PFSK-1 (cell line): ENCODE data around the gene LHFPL3.

Experiments
- FOXP2 ChIP-seq: optimal IDR thresholded peaks from 2 replicates; pipeline ENCODE3; 2011; ENCODE audit warnings: borderline replicate concordance, control low read depth, inconsistent platforms; ENCODE audit not compliant: insufficient read depth; ENCODE audit errors: extremely low read length, extremely low read depth
- POLR2AphosphoS5 ChIP-seq: IDR thresholded peaks from 2 replicates; pipeline ENCODE4 v1.6.1; 2012; ENCODE audit warnings: low read depth, mild to moderate bottlenecking, control low read depth, low read length, moderate library complexity
- SIN3A ChIP-seq: IDR thresholded peaks from 2 replicates; pipeline ENCODE4 v1.6.1; 2012; ENCODE audit warnings: mild to moderate bottlenecking, low read length, moderate library complexity, borderline replicate concordance; ENCODE audit not compliant: insufficient read depth
- TAF1 ChIP-seq: IDR thresholded peaks from 2 replicates; pipeline ENCODE4 v1.6.1; 2012; ENCODE audit warnings: low read length, control low read depth, borderline replicate concordance; ENCODE audit not compliant: insufficient read depth
- TF ChIP-seq, protein P1 (sequence below), 2 experiments: IDR thresholded peaks; 2 replicates each; pipeline versions ENCODE4 v1.6.1 to v1.8.0; 2011 to 2012; ENCODE audit warnings: low read depth in 2 of 2, low read length in 2 of 2, control low read depth in 1 of 2, inconsistent platforms in 1 of 2, mild to moderate bottlenecking in 1 of 2, moderate library complexity in 1 of 2; ENCODE audit not compliant: insufficient read depth in 1 of 2

DNA sequence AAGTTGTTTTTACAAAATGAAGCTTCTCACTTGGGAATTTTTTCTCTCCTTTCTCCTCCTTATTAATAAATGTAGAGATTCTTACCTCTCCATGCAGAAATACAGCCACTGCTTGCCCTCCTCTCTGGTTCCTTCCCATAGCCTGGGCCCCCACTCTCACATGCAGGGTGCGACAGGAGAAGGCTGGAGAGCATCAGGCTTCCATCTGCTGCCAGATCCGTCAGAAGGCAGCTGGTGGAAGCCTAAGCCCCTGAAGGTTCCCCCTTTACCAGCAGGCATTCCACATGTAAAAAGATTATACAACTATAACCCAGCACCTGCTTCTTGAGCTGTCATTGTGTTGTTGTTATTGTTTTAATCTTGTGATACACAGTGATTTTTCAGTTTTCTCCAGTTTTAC, 314.2 kb downstream of the LHFPL3 start:
- no peak for TF ChIP-seq SIN3A
- TF ChIP-seq POLR2AphosphoS5, result no peak
- TF ChIP-seq, protein P1, sequence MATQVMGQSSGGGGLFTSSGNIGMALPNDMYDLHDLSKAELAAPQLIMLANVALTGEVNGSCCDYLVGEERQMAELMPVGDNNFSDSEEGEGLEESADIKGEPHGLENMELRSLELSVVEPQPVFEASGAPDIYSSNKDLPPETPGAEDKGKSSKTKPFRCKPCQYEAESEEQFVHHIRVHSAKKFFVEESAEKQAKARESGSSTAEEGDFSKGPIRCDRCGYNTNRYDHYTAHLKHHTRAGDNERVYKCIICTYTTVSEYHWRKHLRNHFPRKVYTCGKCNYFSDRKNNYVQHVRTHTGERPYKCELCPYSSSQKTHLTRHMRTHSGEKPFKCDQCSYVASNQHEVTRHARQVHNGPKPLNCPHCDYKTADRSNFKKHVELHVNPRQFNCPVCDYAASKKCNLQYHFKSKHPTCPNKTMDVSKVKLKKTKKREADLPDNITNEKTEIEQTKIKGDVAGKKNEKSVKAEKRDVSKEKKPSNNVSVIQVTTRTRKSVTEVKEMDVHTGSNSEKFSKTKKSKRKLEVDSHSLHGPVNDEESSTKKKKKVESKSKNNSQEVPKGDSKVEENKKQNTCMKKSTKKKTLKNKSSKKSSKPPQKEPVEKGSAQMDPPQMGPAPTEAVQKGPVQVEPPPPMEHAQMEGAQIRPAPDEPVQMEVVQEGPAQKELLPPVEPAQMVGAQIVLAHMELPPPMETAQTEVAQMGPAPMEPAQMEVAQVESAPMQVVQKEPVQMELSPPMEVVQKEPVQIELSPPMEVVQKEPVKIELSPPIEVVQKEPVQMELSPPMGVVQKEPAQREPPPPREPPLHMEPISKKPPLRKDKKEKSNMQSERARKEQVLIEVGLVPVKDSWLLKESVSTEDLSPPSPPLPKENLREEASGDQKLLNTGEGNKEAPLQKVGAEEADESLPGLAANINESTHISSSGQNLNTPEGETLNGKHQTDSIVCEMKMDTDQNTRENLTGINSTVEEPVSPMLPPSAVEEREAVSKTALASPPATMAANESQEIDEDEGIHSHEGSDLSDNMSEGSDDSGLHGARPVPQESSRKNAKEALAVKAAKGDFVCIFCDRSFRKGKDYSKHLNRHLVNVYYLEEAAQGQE (IDR thresholded peaks at IDR 0.05; ENCODE audit: insufficient read depth in 1 of 2, low read depth in 2 of 2, low read length in 2 of 2), result no peak
- TF ChIP-seq FOXP2, result no peak
- TF ChIP-seq TAF1, result no peak
